ENCODE measurements around the gene OXNAD1.

OXNAD1 gene

GRCh38 chr3:16258177-16258576 lies 6.8 kb upstream of the OXNAD1 start:
- no peak for TF ChIP-seq CTCF (IDR thresholded peaks at IDR 0.05; ENCODE audit: insufficient read depth, missing control alignments)

GRCh38 chr3:16258866-16259265 lies 6.1 kb upstream of the OXNAD1 start:
- FAIRE-seq: no peak
- no peak for TF ChIP-seq CTCF (IDR thresholded peaks at IDR 0.05; ENCODE audit: insufficient read depth, missing control alignments)

More at GRCh38 chr3:16258177-16258576, 6.8 kb upstream of the OXNAD1 start:
- FAIRE-seq (no peak), DNase-seq (ENCODE audit: insufficient read length, low spot score) (no peak)

DNA sequence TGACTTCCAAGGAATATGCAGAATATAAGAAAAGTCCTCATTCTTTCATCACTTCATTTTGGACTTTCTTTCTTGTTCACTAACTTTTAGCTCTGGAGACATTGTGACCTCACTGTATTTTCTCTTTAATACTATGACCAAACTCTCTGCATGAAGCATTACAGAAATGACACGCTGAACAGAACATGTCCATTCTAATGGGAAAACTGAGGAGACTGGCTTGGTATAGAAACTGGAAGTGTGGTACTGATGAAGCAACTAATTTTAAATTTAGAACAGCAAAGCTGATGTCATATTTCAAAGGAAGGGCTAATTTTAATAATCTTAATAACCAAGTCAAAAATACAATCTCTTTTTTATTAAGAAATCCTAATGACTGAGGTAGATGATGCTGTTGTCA lies 5.0 kb upstream of the OXNAD1 start:
- DNase-seq (ENCODE audit: insufficient read length, low spot score) (no peak), FAIRE-seq (no peak)
- TF ChIP-seq CTCF (IDR thresholded peaks at IDR 0.05; ENCODE audit: insufficient read depth, missing control alignments): no peak

More at GRCh38 chr3:16258866-16259265, 6.1 kb upstream of the OXNAD1 start:
- DNase-seq (ENCODE audit: insufficient read length, low spot score): no peak

DNA sequence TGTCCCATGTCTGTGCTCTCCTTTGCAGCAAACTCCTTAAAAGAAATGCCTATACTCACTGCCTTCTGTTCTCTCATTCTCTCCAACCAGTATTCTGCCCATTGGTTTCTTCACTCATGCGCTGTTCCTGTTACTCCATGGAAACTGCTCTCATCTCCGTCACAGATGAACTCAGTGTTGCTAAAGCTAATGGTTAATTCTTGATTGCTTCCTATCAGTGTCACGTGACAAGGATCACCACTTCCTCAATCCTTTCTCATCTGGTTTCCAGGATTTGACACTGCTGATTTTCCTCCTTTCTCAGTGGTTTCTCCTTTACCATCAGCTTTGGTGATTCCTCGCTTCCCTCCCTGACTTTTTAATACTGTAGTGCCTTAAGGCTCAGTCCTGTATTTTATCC lies 2.8 kb upstream of the OXNAD1 start:
- no peak for FAIRE-seq
- DNase-seq (ENCODE audit: insufficient read length, low spot score): no peak
- TF ChIP-seq CTCF (IDR thresholded peaks at IDR 0.05; ENCODE audit: insufficient read depth, missing control alignments): no peak

- TF ChIP-seq CTCF (IDR thresholded peaks at IDR 0.05; ENCODE audit: insufficient read depth, missing control alignments): no peak
- DNase-seq (ENCODE audit: insufficient read length, low spot score): no peak
- no peak for FAIRE-seq
Measured at GRCh38 chr3:16264174-16264707, 771 bp upstream of the OXNAD1 start.

GRCh38 chr3:16265455-16265786 lies 409 bp downstream of the OXNAD1 start:
- DNase-seq (ENCODE audit: insufficient read length, low spot score) (no peak), FAIRE-seq (no peak)
- no peak for TF ChIP-seq CTCF (IDR thresholded peaks at IDR 0.05; ENCODE audit: insufficient read depth, missing control alignments)

GRCh38 chr3:16266714-16267113 lies 1.7 kb downstream of the OXNAD1 start:
- no peak for TF ChIP-seq CTCF (IDR thresholded peaks at IDR 0.05; ENCODE audit: insufficient read depth, missing control alignments)
- DNase-seq (ENCODE audit: insufficient read length, low spot score): no peak
- FAIRE-seq: no peak
